Esophagus squamous epithelium (tissue), 4 donors: ENCODE data around the gene NSD2.

Experiments
- CTCF ChIP-seq, 6 experiments: fragments of 450-650 bp in 4 of 6; fragments of 200-600 bp in 2 of 6; sonication (generic) in 2 of 6; IDR thresholded peaks; one replicate each; pipeline ENCODE4 v1.5.1; 2016 to 2019; ENCODE audit warnings: antibody characterized with exemption in 6 of 6, mild to moderate bottlenecking in 4 of 6, moderate library complexity in 4 of 6
- POLR2A ChIP-seq, 4 donors: fragments of 450-650 bp; IDR thresholded peaks; one replicate each; pipeline ENCODE4 v1.6.1; 2017; ENCODE audit warnings: antibody characterized with exemption in 4 of 4, mild to moderate bottlenecking in 4 of 4, moderate library complexity in 3 of 4

- TF ChIP-seq CTCF (IDR thresholded peaks at IDR 0.05) (no peak), POLR2A (IDR thresholded peaks at IDR 0.05) (no peak)
Measured at GRCh38 chr4:1994938-1995337, 123.7 kb downstream of the NSD2 start.
